A549 (cell line): ENCODE results near the gene PPM1H. TPM values are rescaled to one million over a fixed set of nuclear protein-coding genes. Genes with fewer than 3 reads are reported as not detected.

Source experiments
- ATAC-seq, 2 experiments: fragments of 200-7000 bp in 1 of 2; fragments of >200 bp in 1 of 2; cut with Nextera tagmentation in 1 of 2; cut with Tn5 transposase in 1 of 2; 3 replicates each; pipeline versions ENCODE4 v1.8.0 to v1.9.1; 2018 to 2020; ENCODE audit warnings: mild to moderate bottlenecking in 1 of 2, moderate library complexity in 1 of 2
- CTCF ChIA-PET: fragments of 300-600 bp; sonication (Branson Sonifier 250); formaldehyde crosslinking; extraction: SDS; loops from one replicate; lab custom pipeline; 2021; ENCODE audit warnings: antibody characterized with exemption, inconsistent platforms; lab: Yijun Ruan, JAX
- POLR2A ChIA-PET: fragments of 350-600 bp; formaldehyde crosslinking; extraction: SDS; loops from one replicate; lab custom pipeline; 2021; ENCODE audit warnings: antibody characterized with exemption, inconsistent platforms; lab: Yijun Ruan, JAX
- DNase-seq, 2 experiments: peaks; one replicate each; pipeline versions ENCODE4 v3.0.0 to v3.0.0-alpha.2; 2011 to 2016; ENCODE audit warnings: low read depth in 1 of 2, low spot score in 1 of 2
- FAIRE-seq: peaks from 2 replicates; lab custom pipeline; 2011; peaks lifted over from hg19 to GRCh38; lab: Jason Lieb, UNC
- H3K27ac ChIP-seq, 2 experiments: fragments of >200 bp; sonication (Bioruptor Twin); formaldehyde crosslinking; 3 replicates each; pipeline ENCODE4 v1.5.1; 2016 to 2017
- H3K4me1 ChIP-seq: fragments of >200 bp; sonication (Bioruptor Twin); formaldehyde crosslinking; 3 replicates; pipeline ENCODE4 v1.6.1; 2016
- H3K4me2 ChIP-seq: fragments of >200 bp; sonication (Bioruptor Twin); formaldehyde crosslinking; 3 replicates; pipeline ENCODE4 v1.6.1; 2016
- H3K4me3 ChIP-seq: fragments of >200 bp; sonication (Bioruptor Twin); formaldehyde crosslinking; 3 replicates; pipeline ENCODE4 v1.5.1; 2016
- H3K9me3 ChIP-seq: fragments of >200 bp; sonication (Bioruptor Twin); formaldehyde crosslinking; 3 replicates; pipeline ENCODE4 v1.6.1; 2016
- BHLHE40 ChIP-seq: IDR thresholded peaks from 2 replicates; pipeline ENCODE4 v1.6.1; 2012; ENCODE audit warnings: low read depth, low read length, inconsistent platforms
- CHD4 ChIP-seq: fragments of 200-600 bp; sonication (generic); IDR thresholded peaks from 2 replicates; pipeline ENCODE4 v1.6.1; 2016; ENCODE audit warnings: antibody characterized with exemption, mild to moderate bottlenecking, borderline replicate concordance
- CTCF ChIP-seq: fragments of >200 bp; sonication (Bioruptor Twin); formaldehyde crosslinking; IDR thresholded peaks from 3 replicates; pipeline ENCODE4 v1.5.1; 2016
- EHF ChIP-seq: fragments of 250-450 bp; sonication (Bioruptor Pico); IDR thresholded peaks from 2 replicates; pipeline ENCODE4 v1.5.0; 2020; ENCODE audit warnings: mild to moderate bottlenecking
- EHMT2 ChIP-seq: fragments of 200-600 bp; sonication (generic); IDR thresholded peaks from 2 replicates; pipeline ENCODE4 v1.6.1; 2016; ENCODE audit warnings: antibody characterized with exemption, low read depth, mild to moderate bottlenecking, moderate library complexity
- ELK1 ChIP-seq: fragments of 150-350 bp; IDR thresholded peaks from 2 replicates; pipeline ENCODE4 v1.6.1; 2014; ENCODE audit warnings: low read depth, mild to moderate bottlenecking, low read length
- FOSB ChIP-seq: fragments of 250-450 bp; sonication (Bioruptor Pico); IDR thresholded peaks from 2 replicates; pipeline ENCODE4 v1.5.0; 2020; ENCODE audit warnings: mild to moderate bottlenecking, moderate library complexity
- FOSL2 ChIP-seq, 2 experiments: fragments of 450-650 bp in 1 of 2; fragments of >200 bp in 1 of 2; sonication (Bioruptor Twin) in 1 of 2; formaldehyde crosslinking; IDR thresholded peaks; 2 replicates each; pipeline versions ENCODE4 v1.5.0 to v1.6.1; 2016 to 2020; ENCODE audit warnings: mild to moderate bottlenecking in 1 of 2, moderate library complexity in 1 of 2
- HEYL ChIP-seq: fragments of 250-450 bp; sonication (Bioruptor Pico); IDR thresholded peaks from 2 replicates; pipeline ENCODE4 v1.8.0; 2021; ENCODE audit warnings: mild to moderate bottlenecking, moderate library complexity
- HMGXB4 ChIP-seq: fragments of 250-450 bp; sonication (Bioruptor Pico); IDR thresholded peaks from 2 replicates; pipeline ENCODE4 v1.5.0; 2021; ENCODE audit warnings: mild to moderate bottlenecking, moderate library complexity, borderline replicate concordance
- HOXA7 ChIP-seq: fragments of 250-450 bp; sonication (Bioruptor Pico); IDR thresholded peaks from 2 replicates; pipeline ENCODE4 v1.5.0; 2020; ENCODE audit warnings: mild to moderate bottlenecking, moderate library complexity
- JUNB ChIP-seq: fragments of >200 bp; sonication (Bioruptor Twin); formaldehyde crosslinking; IDR thresholded peaks from 2 replicates; pipeline ENCODE4 v1.6.1; 2016
- MAZ ChIP-seq: fragments of 150-350 bp; IDR thresholded peaks from 2 replicates; pipeline ENCODE4 v1.6.1; 2014; ENCODE audit warnings: antibody characterized with exemption, low read depth, low read length, borderline replicate concordance
- MYC ChIP-seq: IDR thresholded peaks from 2 replicates; pipeline ENCODE4 v1.6.1; 2012; ENCODE audit warnings: mild to moderate bottlenecking, inconsistent platforms, low read length, improper control_type of control experiment, borderline replicate concordance
- NR3C1 ChIP-seq: fragments of >200 bp; sonication (Bioruptor Twin); formaldehyde crosslinking; IDR thresholded peaks from 3 replicates; pipeline ENCODE4 v1.6.1; 2017
- TFCP2L1 ChIP-seq: fragments of 250-450 bp; sonication (Bioruptor Pico); IDR thresholded peaks from 2 replicates; pipeline ENCODE4 v1.5.0; 2021; ENCODE audit warnings: mild to moderate bottlenecking
- TP53 ChIP-seq: fragments of 250-450 bp; sonication (Bioruptor Pico); IDR thresholded peaks from 2 replicates; pipeline ENCODE4 v1.5.0; 2021; ENCODE audit warnings: mild to moderate bottlenecking, moderate library complexity
- ZC3H11A ChIP-seq: fragments of 450-650 bp; IDR thresholded peaks from 2 replicates; pipeline ENCODE4 v1.6.1; 2014; ENCODE audit warnings: antibody characterized with exemption, mild to moderate bottlenecking
- WGBS: methylation state at CpG from one replicate; pipeline ENCODE4 v1.1.6; 2017; ENCODE audit errors: missing lambda C conversion rate; 5-methylcytosine and 5-hydroxymethylcytosine counted together
- polyA plus RNA-seq, 4 experiments: library from polyadenylated mRNA; depleted of rRNA in 3 of 4; stranded (reverse); fragments of >200 nt; fragmentation: RNase III in 1 of 4; extraction: RNeasy Plus Mini Kit Qiagen cat#74134 plus additional on column Dnase treatment in 1 of 4; gene quantifications; 2 replicates in 3 of 4; 3 replicates in 1 of 4; pipeline ENCODE4 v1.2.3, GENCODE V29; 2011 to 2017

Gene PPM1H
- polyA plus RNA-seq, 2 of the 4 experiments (the other 2 are of a cell fraction) = 7.8 TPM

- no peak for FAIRE-seq
- Histone ChIP-seq H3K9me3 (no peaks in the 10 kb centered on the region), H3K4me3 (no peak overlapping the region), H3K27ac (no peak overlapping the region), H3K4me2 (no peak overlapping the region), H3K4me1 (no peaks in the 10 kb centered on the region)
- TF ChIP-seq ELK1 (no peak), JUNB (no peak), HOXA7 (CRISPR knock-in tag) (no peak), CHD4 (no peak), HEYL (CRISPR knock-in tag) (no peak), FOSB (CRISPR knock-in tag) (no peak), FOSL2 (IDR thresholded peaks at IDR 0.05) (no peak), FOSL2 (CRISPR knock-in tag; IDR thresholded peaks at IDR 0.05) (no peak), EHMT2 (no peak), ZC3H11A (no peak), HMGXB4 (CRISPR knock-in tag) (no peak), EHF (CRISPR knock-in tag) (no peak)
- no peak for DNase-seq
- WGBS = 82% methylated on average over 1 of the region's 1 CpG
- ChIA-PET POLR2A (no interaction called here), CTCF (interaction anchor here (1.2 to 2.0 kb wide), 3 partner anchors 11 to 37 kb away, joined by 5 to 7 read pairs (median 6); partner anchors contain the start of gene PPM1H)
- ATAC-seq = no peak
These were observed 37.0 kb upstream of the PPM1H start for GRCh38 chr12:62971769-62972525.

GRCh38 chr12:62969695-62970094, 34.7 kb upstream of the PPM1H start:
- Histone ChIP-seq H3K4me1 (no peaks in the 10 kb centered on the region), H3K27ac (no peak overlapping the region), H3K4me2 (no peak overlapping the region), H3K9me3 (no peaks in the 10 kb centered on the region), H3K4me3 (no peak overlapping the region)
- no peak for TF ChIP-seq EHF (CRISPR knock-in tag)
- TF ChIP-seq CTCF = no peak
- TF ChIP-seq TFCP2L1 (CRISPR knock-in tag) = no peak
- TF ChIP-seq MYC = no peak
- no peak for TF ChIP-seq MAZ
- no peak for TF ChIP-seq BHLHE40
- no peak for TF ChIP-seq TP53
- TF ChIP-seq NR3C1 = no peak
- no peak for DNase-seq
- 71% methylated on average over 7 of the region's 7 CpGs for WGBS
- no peak for ATAC-seq
- FAIRE-seq = no peak
- ChIA-PET POLR2A (no interaction called here), CTCF (interaction anchor here (0.6 to 2.1 kb wide), 2 partner anchors 35 to 1833 kb away, joined by 3 to 8 read pairs; partner anchors contain the start of gene PPM1H)
